Measurements from ENCODE around the gene PCP4L1.
"Not testable (repeated sequence)": the region's sequence is repeated elsewhere in the genome, so short reads cannot be mapped to it uniquely, and the experiment has no call there.

The PCP4L1 gene

GRCh38 chr1:161255302-161255701, 3.2 kb upstream of the PCP4L1 start:
- not testable (repeated sequence) for H3K4me3 ChIP-seq (ENCODE audit: low read length in 2 of 2); H3K9ac ChIP-seq (ENCODE audit: low read length in 2 of 2); H3K36me3 ChIP-seq (ENCODE audit: control insufficient read depth in 2 of 2, insufficient read depth in 2 of 2, low read length in 2 of 2); H3K9me3 ChIP-seq (ENCODE audit: control insufficient read depth in 2 of 2, low read length in 2 of 2); H3K27ac ChIP-seq (ENCODE audit: low read length)
- peaks cover 7 to 18% of the 10 kb centered on the region in 2 donors for H3K27me3 ChIP-seq (ENCODE audit: control insufficient read depth in 1 of 2, insufficient read depth in 2 of 2, low read length in 2 of 2)
- peaks cover 14% of the 10 kb centered on the region for H3K4me1 ChIP-seq (ENCODE audit: control insufficient read depth, insufficient read depth, low read length)

- peaks cover 7 to 18% of the 10 kb centered on the region in 2 donors for H3K27me3 ChIP-seq (ENCODE audit: control insufficient read depth in 1 of 2, insufficient read depth in 2 of 2, low read length in 2 of 2)
- H3K27ac ChIP-seq (ENCODE audit: low read length); H3K4me3 ChIP-seq (ENCODE audit: low read length in 2 of 2); H3K36me3 ChIP-seq (ENCODE audit: control insufficient read depth in 2 of 2, insufficient read depth in 2 of 2, low read length in 2 of 2); H3K9me3 ChIP-seq (ENCODE audit: control insufficient read depth in 2 of 2, low read length in 2 of 2); H3K9ac ChIP-seq (ENCODE audit: low read length in 2 of 2): not testable (repeated sequence)
- H3K4me1 ChIP-seq (ENCODE audit: control insufficient read depth, insufficient read depth, low read length), result peaks cover 18% of the 10 kb centered on the region
These were observed 2.5 kb upstream of the PCP4L1 start for GRCh38 chr1:161255955-161256520.

GRCh38 chr1:161257109-161257508, 1.4 kb upstream of the PCP4L1 start:
- H3K27me3 ChIP-seq (ENCODE audit: control insufficient read depth in 1 of 2, insufficient read depth in 2 of 2, low read length in 2 of 2), result peaks cover 7 to 18% of the 10 kb centered on the region in 2 donors

GRCh38 chr1:161259345-161259702, 779 bp downstream of the PCP4L1 start:
- no peaks in the 10 kb centered on the region for H3K9me3 ChIP-seq (ENCODE audit: control insufficient read depth in 2 of 2, low read length in 2 of 2)
- H3K9ac ChIP-seq (ENCODE audit: low read length in 2 of 2), result peak overlapping the region in 1 of 2 donors; percentile 66
- H3K4me3 ChIP-seq (ENCODE audit: low read length in 2 of 2), result peak overlapping the region; percentile 74 to 82
- peaks cover 7 to 18% of the 10 kb centered on the region in 2 donors for H3K27me3 ChIP-seq (ENCODE audit: control insufficient read depth in 1 of 2, insufficient read depth in 2 of 2, low read length in 2 of 2)
- no peaks in the 10 kb centered on the region for H3K36me3 ChIP-seq (ENCODE audit: control insufficient read depth in 2 of 2, insufficient read depth in 2 of 2, low read length in 2 of 2)
- H3K27ac ChIP-seq (ENCODE audit: low read length), result no peak overlapping the region
- H3K4me1 ChIP-seq (ENCODE audit: control insufficient read depth, insufficient read depth, low read length), result peaks cover 28% of the 10 kb centered on the region

More at GRCh38 chr1:161257109-161257508, 1.4 kb upstream of the PCP4L1 start:
- not testable (repeated sequence) for H3K27ac ChIP-seq (ENCODE audit: low read length); H3K36me3 ChIP-seq (ENCODE audit: control insufficient read depth in 2 of 2, insufficient read depth in 2 of 2, low read length in 2 of 2); H3K4me3 ChIP-seq (ENCODE audit: low read length in 2 of 2); H3K9ac ChIP-seq (ENCODE audit: low read length in 2 of 2); H3K9me3 ChIP-seq (ENCODE audit: control insufficient read depth in 2 of 2, low read length in 2 of 2)
- H3K4me1 ChIP-seq (ENCODE audit: control insufficient read depth, insufficient read depth, low read length), result peaks cover 28% of the 10 kb centered on the region

- Histone ChIP-seq H3K9ac (ENCODE audit: low read length in 2 of 2) (no peak overlapping the region), H3K4me3 (ENCODE audit: low read length in 2 of 2) (peak overlapping the region; percentile 74 to 82), H3K27me3 (ENCODE audit: control insufficient read depth in 1 of 2, insufficient read depth in 2 of 2, low read length in 2 of 2) (peaks cover 7 to 18% of the 10 kb centered on the region in 2 donors), H3K36me3 (ENCODE audit: control insufficient read depth in 2 of 2, insufficient read depth in 2 of 2, low read length in 2 of 2) (no peaks in the 10 kb centered on the region), H3K27ac (ENCODE audit: low read length) (no peak overlapping the region), H3K9me3 (ENCODE audit: control insufficient read depth in 2 of 2, low read length in 2 of 2) (no peaks in the 10 kb centered on the region), H3K4me1 (ENCODE audit: control insufficient read depth, insufficient read depth, low read length) (peaks cover 28% of the 10 kb centered on the region)
These were observed 1.2 kb downstream of the PCP4L1 start for GRCh38 chr1:161259765-161260164.

GRCh38 chr1:161260376-161261260, 2.1 kb downstream of the PCP4L1 start:
- H3K36me3 ChIP-seq (ENCODE audit: control insufficient read depth in 2 of 2, insufficient read depth in 2 of 2, low read length in 2 of 2), result no peaks in the 10 kb centered on the region
- H3K27ac ChIP-seq (ENCODE audit: low read length), result peak overlapping the region; percentile 11
- H3K9me3 ChIP-seq (ENCODE audit: control insufficient read depth in 2 of 2, low read length in 2 of 2), result no peaks in the 10 kb centered on the region
- H3K9ac ChIP-seq (ENCODE audit: low read length in 2 of 2), result peak overlapping the region in 1 of 2 donors; percentile 42
- H3K27me3 ChIP-seq (ENCODE audit: control insufficient read depth in 1 of 2, insufficient read depth in 2 of 2, low read length in 2 of 2), result peaks cover 7 to 18% of the 10 kb centered on the region in 2 donors
- H3K4me3 ChIP-seq (ENCODE audit: low read length in 2 of 2), result peak overlapping the region in 1 of 2 donors; percentile 15
- H3K4me1 ChIP-seq (ENCODE audit: control insufficient read depth, insufficient read depth, low read length), result peaks cover 31% of the 10 kb centered on the region

- peak overlapping the region; percentile 11 for H3K27ac ChIP-seq (ENCODE audit: low read length)
- H3K9me3 ChIP-seq (ENCODE audit: control insufficient read depth in 2 of 2, low read length in 2 of 2), result no peaks in the 10 kb centered on the region
- H3K4me1 ChIP-seq (ENCODE audit: control insufficient read depth, insufficient read depth, low read length), result peaks cover 38% of the 10 kb centered on the region
- peak overlapping the region in 1 of 2 donors; percentile 22 for H3K4me3 ChIP-seq (ENCODE audit: low read length in 2 of 2)
- no peak overlapping the region for H3K9ac ChIP-seq (ENCODE audit: low read length in 2 of 2)
- peaks cover 7 to 18% of the 10 kb centered on the region in 2 donors for H3K27me3 ChIP-seq (ENCODE audit: control insufficient read depth in 1 of 2, insufficient read depth in 2 of 2, low read length in 2 of 2)
- H3K36me3 ChIP-seq (ENCODE audit: control insufficient read depth in 2 of 2, insufficient read depth in 2 of 2, low read length in 2 of 2), result no peaks in the 10 kb centered on the region
These were observed 3.0 kb downstream of the PCP4L1 start for GRCh38 chr1:161261261-161262235.

- no peaks in the 10 kb centered on the region for H3K36me3 ChIP-seq (ENCODE audit: control insufficient read depth in 2 of 2, insufficient read depth in 2 of 2, low read length in 2 of 2)
- H3K4me1 ChIP-seq (ENCODE audit: control insufficient read depth, insufficient read depth, low read length), result peaks cover 30% of the 10 kb centered on the region
- no peak overlapping the region for H3K27ac ChIP-seq (ENCODE audit: low read length)
- H3K27me3 ChIP-seq (ENCODE audit: control insufficient read depth in 1 of 2, insufficient read depth in 2 of 2, low read length in 2 of 2), result no peaks in the 10 kb centered on the region
- no peak overlapping the region for H3K4me3 ChIP-seq (ENCODE audit: low read length in 2 of 2)
- H3K9ac ChIP-seq (ENCODE audit: low read length in 2 of 2), result no peak overlapping the region
- no peaks in the 10 kb centered on the region for H3K9me3 ChIP-seq (ENCODE audit: control insufficient read depth in 2 of 2, low read length in 2 of 2)
These were observed 6.8 kb downstream of the PCP4L1 start for GRCh38 chr1:161265305-161265704.

GRCh38 chr1:161266202-161266601, 7.7 kb downstream of the PCP4L1 start:
- H3K4me3 ChIP-seq (ENCODE audit: low read length in 2 of 2), result peak overlapping the region; percentile 11 to 35
- H3K9me3 ChIP-seq (ENCODE audit: control insufficient read depth in 2 of 2, low read length in 2 of 2), result no peaks in the 10 kb centered on the region
- H3K9ac ChIP-seq (ENCODE audit: low read length in 2 of 2), result no peak overlapping the region
- H3K4me1 ChIP-seq (ENCODE audit: control insufficient read depth, insufficient read depth, low read length), result peaks cover 24% of the 10 kb centered on the region
- peak overlapping the region; percentile 66 for H3K27ac ChIP-seq (ENCODE audit: low read length)
- H3K36me3 ChIP-seq (ENCODE audit: control insufficient read depth in 2 of 2, insufficient read depth in 2 of 2, low read length in 2 of 2), result no peaks in the 10 kb centered on the region
- no peaks in the 10 kb centered on the region for H3K27me3 ChIP-seq (ENCODE audit: control insufficient read depth in 1 of 2, insufficient read depth in 2 of 2, low read length in 2 of 2)

GRCh38 chr1:161266836-161267235, 8.3 kb downstream of the PCP4L1 start:
- peak overlapping the region in 1 of 2 donors; percentile 34 for H3K4me3 ChIP-seq (ENCODE audit: low read length in 2 of 2)
- no peaks in the 10 kb centered on the region for H3K36me3 ChIP-seq (ENCODE audit: control insufficient read depth in 2 of 2, insufficient read depth in 2 of 2, low read length in 2 of 2)
- peak overlapping the region; percentile 66 for H3K27ac ChIP-seq (ENCODE audit: low read length)
- H3K9me3 ChIP-seq (ENCODE audit: control insufficient read depth in 2 of 2, low read length in 2 of 2), result no peaks in the 10 kb centered on the region
- H3K9ac ChIP-seq (ENCODE audit: low read length in 2 of 2), result peak overlapping the region; percentile 29 to 46
- H3K27me3 ChIP-seq (ENCODE audit: control insufficient read depth in 1 of 2, insufficient read depth in 2 of 2, low read length in 2 of 2), result no peaks in the 10 kb centered on the region
- peaks cover 18% of the 10 kb centered on the region for H3K4me1 ChIP-seq (ENCODE audit: control insufficient read depth, insufficient read depth, low read length)
